Tracheal epithelial cell (primary cell): ENCODE measurements around the gene SYNJ2BP. TPM values are rescaled to one million over a fixed set of nuclear protein-coding genes. Genes with fewer than 3 reads are reported as not detected.

Experiments
- total RNA-seq: library from RNA; depleted of rRNA; stranded (reverse); fragments of >200 nt; gene quantifications from 2 replicates; pipeline ENCODE4 v1.2.1, GENCODE V29; 2014

The SYNJ2BP gene, protein sequence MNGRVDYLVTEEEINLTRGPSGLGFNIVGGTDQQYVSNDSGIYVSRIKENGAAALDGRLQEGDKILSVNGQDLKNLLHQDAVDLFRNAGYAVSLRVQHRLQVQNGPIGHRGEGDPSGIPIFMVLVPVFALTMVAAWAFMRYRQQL
- 9.2 and 10.9 TPM in 2 replicates for total RNA-seq

DNA sequence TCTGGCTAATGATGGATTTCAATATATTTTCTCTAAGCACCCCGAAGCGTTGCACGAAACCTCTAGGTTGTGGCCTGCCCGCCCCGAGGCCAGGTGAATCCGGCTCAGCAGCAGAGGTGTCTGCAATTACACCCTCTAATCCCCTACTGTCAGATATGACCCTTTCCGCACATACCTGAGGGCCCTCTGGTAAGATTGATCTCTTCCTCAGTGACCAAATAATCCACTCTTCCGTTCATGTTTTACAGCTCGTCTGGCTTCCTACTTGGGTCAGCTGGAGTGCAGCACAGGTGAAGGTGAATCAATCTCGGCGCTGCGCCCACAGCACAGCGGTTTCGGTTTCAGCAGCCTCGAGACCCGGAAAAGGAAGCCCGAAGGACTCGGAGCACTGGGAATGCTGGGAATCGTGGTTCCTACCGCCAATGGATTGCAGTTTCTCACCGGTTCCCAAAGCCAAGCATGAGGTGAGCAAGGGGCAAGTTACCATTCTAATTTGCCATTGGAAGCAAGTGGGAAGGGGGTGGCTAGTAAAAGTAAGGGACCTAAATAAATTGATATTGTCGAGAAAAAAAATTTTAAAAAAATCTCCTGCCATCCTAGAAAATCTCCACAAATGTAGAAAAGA is at the start of gene SYNJ2BP:
Gene SYNJ2BP, minus strand, starts transcription at position 366 of the 625 bp plus-strand sequence. Its CDS starts 127 bp downstream, at position 239.

DNA sequence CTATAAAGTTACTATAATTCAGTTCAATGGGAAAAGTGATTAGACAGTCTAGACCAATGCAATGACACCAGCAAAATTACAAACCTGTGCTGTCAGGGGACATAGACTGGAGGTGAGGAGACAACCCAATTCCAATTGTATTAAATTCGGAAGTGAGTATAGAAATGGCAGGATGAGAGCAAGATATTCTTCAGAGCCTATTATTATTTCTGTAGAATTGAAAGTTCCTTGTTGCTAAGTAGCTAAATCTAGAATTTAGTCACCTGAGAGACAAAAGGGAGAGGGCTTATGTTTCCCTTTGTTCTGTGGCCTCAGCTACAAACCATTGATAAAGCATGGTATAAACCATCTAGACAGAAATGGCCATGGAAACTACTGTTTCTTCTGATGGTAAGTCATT is 35.0 kb upstream of the SYNJ2BP start, which contains the start of gene ADAM21:
Gene ADAM21, plus strand, starts transcription at position 301 of the 400 bp plus-strand sequence. CDS start 5,326 bp downstream, outside the sequence.

Other genes starting within 250 kb of the SYNJ2BP start
- gene SLC8A3, start 228.1 kb downstream of the SYNJ2BP start, total RNA-seq = 0.48 TPM in 1 of 2 replicates, not detected in the other
- 26.2 and 31.3 TPM in 2 replicates for gene COX16, start 57.4 kb downstream of the SYNJ2BP start, total RNA-seq
- gene ADAM21, start 35.1 kb upstream of the SYNJ2BP start, total RNA-seq = 0.48 and 0.64 TPM in 2 replicates
- 0.43 and 0.96 TPM in 2 replicates for gene ADAM20, start 117.9 kb upstream of the SYNJ2BP start, total RNA-seq
- gene MED6, start 183.6 kb upstream of the SYNJ2BP start, total RNA-seq = 23.1 and 31.3 TPM in 2 replicates
- 6.4 and 7.0 TPM in 2 replicates for gene TTC9, start 224.8 kb upstream of the SYNJ2BP start, total RNA-seq